Stimulated activated CD8-positive, alpha-beta memory T cell treated with anti-CD3 and anti-CD28 coated beads, Interleukin-4, amount 100 ng/mL, for 48 hours (primary cell): ENCODE data around the gene GINM1.

Source experiments
- DNase-seq: peaks from one replicate; pipeline ENCODE4 v3.0.0-alpha.2; 2020

Gene GINM1

DNA sequence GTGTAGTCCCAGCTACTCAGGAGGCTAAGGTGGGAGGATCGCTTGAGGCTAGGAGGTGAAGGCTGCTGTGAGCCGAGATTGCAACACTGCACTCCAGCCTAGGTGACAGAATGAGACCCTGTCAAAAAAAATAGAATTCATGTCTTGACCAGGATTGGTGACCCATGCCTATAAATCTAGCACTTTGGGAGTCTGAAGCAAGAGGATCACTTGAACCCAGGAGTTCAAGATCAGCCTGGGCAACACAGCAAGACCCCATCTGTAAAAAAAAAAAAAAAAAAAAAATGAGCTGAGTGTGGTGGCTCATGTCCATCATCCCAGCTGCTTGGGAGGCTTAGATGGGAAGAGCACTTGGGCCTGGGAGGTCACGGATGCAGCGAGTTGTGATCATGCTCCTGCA is 34.3 kb downstream of the GINM1 start:
- no peak for DNase-seq

DNA sequence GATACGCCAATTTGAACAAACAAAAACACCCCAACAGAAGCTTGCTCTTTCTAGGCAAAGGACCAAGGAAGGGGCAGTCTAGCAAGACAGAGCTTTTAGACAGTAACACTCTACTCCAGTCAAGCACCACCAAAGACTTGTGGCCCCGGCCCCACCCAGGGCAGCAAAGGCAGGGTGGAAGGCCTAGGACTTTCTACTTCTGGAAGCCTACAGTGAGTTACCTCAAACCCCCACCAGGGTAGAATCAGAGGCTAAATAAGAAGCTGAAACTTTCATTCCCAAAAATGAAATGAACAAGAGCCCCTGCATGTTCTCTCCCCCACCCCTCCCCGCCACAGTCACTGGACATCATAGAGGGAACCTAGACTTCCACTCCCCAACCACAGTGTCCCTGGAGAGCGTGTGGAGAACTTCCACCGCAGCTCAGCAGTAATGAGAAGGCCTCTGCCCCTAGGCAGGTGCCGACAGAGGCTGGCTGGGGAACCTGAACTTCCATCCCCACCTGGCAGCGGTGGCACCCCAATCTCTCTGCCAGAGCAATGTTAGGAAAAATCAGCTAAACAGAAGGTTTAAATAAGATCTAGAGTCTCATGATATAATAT is 42.3 kb downstream of the GINM1 start:
- no peak for DNase-seq

DNA sequence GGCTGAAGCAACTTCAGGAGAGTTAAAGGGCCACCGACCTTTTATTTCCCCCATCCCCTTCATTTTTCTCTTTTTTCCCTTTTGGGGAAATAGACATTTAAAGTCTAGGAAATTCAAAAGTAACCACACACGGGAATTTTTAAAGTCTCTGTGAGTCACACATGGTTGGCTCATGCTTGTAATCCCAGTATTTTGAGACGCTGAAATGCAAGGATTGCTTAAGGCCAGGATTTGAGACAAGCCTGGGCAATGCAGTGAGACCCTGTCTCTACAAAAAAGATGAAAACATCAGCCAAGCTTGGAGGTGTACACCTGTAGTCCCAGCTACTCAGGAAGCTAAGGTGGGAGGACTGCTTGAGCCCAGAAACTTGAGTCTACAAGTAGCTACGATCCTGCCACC is 48.2 kb downstream of the GINM1 start:
- no peak for DNase-seq

DNA sequence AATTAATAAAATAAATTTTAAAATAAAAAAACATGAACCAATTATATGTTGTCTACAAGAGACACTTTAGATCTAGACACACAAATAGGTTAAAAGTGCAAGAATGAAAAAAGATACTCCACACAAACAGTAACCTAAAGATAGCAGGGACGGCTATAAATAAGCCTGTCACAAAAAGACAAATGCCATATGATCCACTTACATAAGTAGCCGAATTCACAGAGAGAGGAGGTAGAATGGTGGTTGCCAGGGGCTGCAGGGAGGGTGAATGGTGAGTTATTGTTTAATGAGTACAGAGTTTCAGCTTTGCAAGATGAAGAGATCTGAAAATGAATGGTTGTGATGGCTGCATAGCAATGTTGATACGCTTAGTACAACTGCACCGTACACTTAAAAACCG is 49.6 kb downstream of the GINM1 start:
- DNase-seq, result no peak

DNA sequence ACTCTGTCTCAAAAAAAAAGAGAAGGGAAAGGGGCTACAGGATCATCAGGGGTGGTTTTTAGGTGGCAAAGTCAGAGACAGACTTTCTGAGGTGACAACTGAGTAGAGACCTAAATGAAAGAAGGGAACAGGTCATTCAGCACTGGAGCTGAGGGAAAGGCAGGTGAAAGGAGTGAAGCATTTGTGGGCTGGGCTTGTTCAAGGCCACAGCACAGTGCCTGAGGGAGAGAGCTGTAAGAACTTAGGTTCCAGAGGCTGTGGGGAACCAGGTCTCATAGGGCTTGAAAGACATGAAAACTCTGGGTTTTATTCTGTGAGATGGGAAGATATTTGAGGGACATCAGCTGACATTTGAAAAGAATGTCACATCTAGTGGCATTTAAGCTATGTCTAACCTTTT is 61.5 kb downstream of the GINM1 start:
- DNase-seq, result no peak

DNA sequence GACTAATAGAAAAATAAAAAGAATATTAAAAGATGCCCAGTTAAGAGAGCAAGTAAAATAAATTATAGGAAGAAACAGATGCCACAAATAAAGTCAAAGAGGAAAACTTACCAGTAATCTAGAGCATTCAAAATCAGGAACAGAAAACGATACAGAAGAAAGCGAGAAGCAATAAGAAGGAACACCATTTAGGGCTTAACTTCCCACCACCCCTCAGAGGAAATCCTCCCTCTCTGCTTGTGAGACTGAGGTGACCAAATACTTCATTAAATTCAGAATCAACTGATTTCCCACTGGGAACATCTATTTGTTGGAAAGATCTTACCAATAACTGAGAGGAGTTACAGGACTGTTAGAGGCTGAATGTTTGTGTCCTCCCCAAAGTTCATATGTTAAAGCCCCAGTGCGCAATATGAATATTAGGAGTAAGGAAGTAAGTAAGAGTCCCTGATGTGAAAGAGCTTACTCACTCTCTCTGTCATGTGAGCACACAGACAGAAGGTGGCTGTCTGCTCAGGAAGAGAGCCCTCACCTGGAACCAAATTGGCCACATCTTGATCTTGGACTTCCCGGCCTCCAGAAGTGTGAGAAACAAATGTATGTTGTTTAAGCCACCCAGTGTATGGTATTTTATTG is 62.8 kb downstream of the GINM1 start:
- DNase-seq, result no peak

DNA sequence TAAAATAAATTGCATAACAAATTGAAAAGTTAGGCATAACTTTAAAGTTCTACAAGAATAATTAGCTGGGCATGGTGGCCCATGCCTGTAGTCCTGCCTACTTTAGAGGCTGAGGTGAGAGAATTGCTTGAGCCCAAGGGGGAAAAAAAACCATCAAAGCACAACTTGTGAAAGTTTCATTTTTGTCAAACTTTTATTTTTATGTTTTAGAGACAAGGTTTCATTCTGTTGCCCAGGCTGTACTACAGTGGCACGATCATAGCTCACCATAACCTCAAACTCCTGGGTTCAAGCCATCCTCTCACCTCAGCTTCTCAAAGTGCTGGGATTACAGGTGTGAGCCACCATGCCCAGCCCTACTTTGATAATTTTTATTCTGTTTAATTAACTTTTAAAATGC is 68.1 kb downstream of the GINM1 start:
- no peak for DNase-seq

DNA sequence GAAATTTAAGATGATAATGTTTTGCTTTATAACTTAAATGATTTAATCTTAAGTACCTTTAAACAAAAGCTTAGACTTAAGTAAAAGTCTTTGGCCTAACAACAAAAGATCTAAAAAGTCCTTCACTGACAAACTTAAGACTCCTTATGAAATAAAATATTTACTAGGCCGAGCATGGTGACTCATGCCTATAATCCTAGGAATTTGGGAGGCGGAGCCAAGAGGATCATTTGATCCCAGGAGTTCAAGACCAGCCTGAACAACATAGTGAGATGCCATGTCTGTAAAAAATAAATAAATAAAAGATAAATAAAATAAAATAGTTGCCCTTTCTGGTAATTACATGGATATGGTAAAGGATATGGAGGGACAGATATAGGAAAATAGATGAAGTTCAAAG is 69.9 kb downstream of the GINM1 start:
- no peak for DNase-seq
